ENCODE results near the gene HAGHL.
A peak's percentile ranks its signal among the peaks of the same experiment; 100 is the strongest.
"Not testable (repeated sequence)": the region's sequence is repeated elsewhere in the genome, so short reads cannot be mapped to it uniquely, and the experiment has no call there.

HAGHL gene

DNA sequence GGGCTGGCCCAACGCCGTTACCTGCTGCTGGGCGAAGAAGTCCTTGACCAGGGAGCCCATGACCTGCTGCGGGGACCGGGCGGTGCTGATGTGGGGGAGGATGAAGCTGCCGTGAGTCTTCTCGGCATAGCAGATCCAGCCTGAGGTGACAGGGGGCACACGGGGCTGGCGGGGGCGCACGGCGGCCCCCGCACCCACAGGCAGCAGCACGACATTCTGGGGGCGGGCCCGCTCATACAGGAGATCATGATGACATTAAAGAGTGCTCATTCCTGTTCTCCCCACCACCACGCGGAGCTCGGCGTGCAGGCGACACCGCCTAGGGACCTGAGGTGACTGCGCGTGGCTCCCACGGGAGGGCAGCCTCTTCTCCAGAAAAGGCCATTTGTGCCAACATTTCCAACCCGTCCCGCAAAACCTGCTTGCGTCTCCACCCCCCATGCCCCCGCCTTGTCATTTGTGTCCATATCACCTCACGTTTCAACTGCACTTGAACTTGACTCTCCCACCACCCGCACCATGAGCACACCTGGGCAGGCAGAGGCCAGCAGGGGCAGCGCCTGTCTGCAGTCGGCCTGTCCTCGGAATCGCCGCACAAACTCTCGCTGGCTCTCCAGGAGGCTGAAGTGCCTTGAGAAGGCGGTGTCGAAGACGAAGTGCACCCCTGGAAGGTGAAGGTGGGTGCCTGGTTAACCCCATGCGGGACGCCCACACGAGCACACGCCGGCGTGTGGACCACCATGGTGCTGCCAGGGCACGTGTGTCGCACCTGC is 7.5 kb downstream of the HAGHL start:
- no peak for FAIRE-seq
- DNase-seq (ENCODE audit: insufficient read length, low spot score): no peak
- no peak for TF ChIP-seq POLR2A (IDR thresholded peaks at IDR 0.05; ENCODE audit: low read depth, low read length)

DNA sequence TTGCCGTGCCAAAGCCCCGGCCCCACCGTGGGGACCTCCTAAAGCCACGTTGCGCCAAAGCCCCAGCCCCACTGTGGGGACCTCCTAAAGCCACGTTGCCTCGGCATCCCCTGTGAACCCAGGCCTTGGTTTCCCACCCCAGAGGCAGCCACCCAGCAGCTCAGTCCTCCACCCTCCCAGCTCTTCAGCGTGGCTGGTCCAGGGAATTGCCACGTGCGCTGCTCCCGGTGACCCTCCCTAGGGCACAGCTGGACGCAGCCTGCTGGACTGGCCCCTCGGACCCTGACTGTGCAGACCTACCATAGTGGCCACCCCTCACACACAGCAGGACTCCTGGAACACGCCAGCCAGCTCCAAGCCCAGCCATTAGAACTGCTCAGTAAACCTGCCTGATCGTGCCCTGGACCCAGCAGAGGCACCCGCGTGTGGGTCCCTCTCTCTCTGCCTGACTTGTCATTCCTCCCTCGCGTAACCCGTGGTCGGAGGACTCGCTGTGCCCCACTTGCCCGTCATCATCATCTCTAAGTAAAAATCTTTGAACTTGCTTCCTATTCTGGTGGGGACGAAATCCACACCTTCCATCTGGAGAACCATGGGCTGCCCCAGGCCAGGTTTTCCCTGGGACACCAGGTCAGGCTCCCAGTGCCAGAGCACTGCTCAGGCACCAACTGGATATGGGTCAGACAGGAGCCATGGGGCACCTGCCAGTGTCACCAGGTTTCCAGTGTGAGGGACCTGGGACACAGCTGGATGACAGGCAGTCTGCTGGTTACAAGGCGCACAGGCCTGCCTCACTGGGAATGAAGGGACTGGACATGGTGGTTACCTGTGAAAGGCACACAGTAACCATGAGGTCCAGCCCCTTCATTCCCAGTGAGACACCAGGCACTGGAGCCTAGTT is 8.3 kb downstream of the HAGHL start:
- no peak for DNase-seq (ENCODE audit: insufficient read length, low spot score)
- FAIRE-seq: no peak
- TF ChIP-seq POLR2A (IDR thresholded peaks at IDR 0.05; ENCODE audit: low read depth, low read length): no peak

DNA sequence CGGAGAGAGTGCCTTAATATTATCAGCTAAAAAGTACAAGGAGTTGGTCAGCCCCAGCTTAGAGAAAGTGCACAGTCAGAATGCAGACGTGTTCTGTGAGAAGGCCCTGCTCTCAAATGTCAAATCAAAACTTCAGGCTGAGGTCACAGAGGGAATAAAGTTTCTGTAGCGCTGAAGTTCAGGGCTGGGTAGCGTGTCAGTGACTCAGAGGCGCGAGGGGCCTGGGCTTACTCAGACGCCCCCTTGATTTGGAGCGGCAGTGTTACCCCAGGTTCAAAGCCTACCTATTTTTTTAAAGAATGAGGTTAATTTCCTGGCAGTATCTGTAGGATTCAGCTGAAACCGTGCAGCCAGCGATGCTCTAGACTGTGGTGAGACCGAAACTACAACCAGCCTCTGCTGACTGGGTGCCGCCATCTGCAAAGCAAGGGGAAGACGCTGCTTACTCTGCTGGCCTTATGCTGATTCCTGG is 9.1 kb downstream of the HAGHL start:
- no peak for TF ChIP-seq POLR2A (IDR thresholded peaks at IDR 0.05; ENCODE audit: low read depth, low read length)
- no peak for DNase-seq (ENCODE audit: insufficient read length, low spot score)
- FAIRE-seq: no peak

DNA sequence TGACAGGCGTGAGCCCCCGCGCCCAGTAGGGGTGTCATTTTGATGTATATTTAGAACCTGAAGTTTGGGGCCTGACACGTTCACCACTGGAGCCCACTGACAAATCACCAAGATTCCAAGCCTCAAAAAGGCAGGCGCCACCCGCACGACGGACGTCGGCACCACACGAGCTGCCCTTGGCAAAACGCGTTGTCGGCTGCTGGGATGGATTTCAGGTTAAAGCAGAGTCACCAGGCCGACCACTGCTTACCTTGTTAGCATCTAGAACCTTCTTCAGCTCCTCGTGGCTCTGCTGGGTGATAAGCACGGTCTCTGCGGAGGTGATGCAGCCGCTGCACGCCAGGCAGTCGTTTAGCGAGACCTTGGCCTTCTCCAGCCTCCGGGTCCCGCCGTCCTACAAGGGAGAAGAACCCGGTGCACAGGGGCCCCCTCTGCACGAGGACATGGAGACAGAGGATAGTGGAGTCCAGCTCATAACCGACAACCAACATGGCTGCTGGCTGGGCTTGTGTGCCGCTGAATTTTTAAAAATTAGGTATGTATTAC is 10.1 kb downstream of the HAGHL start:
- TF ChIP-seq POLR2A (IDR thresholded peaks at IDR 0.05; ENCODE audit: low read depth, low read length): no peak
- no peak for DNase-seq (ENCODE audit: insufficient read length, low spot score)
- no peak for FAIRE-seq

DNA sequence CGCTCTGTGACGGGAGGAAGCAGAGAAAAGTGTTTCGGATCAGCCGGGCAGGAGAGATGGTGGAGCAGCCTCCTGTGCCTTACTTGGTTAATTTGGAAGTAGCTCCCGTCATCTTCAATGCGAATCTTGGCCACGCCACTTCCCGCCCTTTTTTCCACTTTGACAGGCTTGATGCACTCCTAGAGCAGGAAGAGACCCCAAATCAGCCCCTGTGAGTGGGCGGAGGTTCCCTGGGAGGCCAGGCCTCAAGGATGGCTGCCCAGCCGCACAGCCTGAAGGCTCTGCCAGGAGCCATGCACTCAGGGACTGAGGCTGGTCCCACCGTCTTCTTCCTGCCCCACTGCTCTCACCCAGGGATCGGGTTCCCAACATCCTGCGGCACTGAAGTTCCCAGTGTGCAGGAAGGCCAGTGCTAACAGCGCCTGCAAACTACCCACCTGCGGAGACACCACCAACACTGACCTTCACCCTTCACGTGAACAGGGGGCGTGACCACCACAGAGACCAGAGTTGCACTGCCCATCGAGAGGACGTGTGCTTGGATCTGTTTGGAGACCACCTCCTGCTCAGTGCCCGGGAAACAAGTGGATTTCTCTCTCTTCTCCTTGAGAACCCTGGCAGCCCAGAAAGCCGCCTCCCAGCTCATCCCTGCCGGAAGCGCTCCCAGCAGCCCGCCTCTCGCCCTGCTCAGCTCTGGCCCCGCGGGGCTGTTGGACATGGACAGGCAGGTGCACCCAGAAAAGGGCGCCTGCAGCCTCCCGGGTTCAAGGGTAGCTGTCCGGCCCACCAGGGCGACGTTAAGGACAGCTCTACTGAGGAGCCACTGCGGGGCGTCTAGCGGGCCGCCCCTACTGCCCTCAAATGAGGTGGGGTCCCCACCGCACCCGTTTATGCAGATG is 12.9 kb downstream of the HAGHL start:
- TF ChIP-seq POLR2A (IDR thresholded peaks at IDR 0.05; ENCODE audit: low read depth, low read length): no peak
- DNase-seq (ENCODE audit: insufficient read length, low spot score) (no peak), FAIRE-seq (no peak)

DNA sequence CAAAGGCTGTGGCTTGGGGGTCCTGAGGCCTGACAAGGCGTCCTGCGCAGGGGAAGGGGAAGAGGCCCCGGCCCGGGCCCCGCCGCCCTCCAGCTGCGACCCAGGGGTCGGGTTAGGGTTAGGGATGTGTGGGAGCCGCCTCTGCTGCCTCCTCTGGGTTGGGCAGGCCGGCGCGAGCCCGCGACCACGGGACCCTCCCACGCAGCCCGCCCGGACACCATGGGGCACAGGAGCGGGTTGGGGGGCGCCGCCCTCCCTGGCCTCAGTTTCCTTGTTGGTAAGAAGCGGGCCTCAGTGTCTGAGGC is 13.5 kb downstream of the HAGHL start:
- DNase-seq (ENCODE audit: insufficient read length, low spot score) (no peak), FAIRE-seq (no peak)
- no peak for TF ChIP-seq POLR2A (IDR thresholded peaks at IDR 0.05; ENCODE audit: low read depth, low read length)

DNA sequence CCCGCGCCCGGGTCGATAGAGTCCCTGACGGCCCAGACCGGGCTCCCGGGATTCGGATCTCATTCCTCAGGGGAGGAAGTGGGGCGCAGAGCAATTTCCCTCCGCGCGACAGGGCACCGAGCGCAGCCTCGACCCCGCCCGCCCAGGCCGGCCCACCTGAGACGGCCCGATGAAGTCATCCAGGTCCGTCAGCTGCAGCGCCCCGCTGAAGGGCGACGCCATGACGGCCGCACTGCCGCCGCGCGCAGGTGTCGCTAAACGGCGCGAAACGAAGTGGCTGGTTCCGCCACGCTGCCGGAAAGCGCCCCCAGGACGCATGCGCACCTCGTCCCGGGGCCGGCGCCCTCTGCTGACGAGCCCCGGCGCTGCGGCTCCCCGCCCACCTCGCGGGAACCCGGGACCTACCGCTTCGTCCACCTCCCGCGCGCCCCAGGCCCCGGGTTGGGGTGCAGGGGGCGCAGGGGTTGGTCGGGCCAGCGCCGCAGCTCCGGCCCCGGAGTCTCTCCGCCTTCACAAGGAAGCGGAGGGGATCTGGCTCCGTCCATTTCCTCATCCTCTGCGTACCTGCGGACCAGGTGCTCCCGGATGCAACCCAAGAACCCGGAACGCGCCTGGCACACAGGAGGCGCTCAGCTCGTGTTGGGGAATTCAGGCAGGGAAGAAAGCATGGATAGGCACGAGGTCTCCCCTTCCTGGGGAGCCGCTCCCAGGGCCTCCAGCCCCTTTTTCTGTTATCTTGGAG is 14.0 kb downstream of the HAGHL start, which contains the start of gene CIAO3:
Gene CIAO3, minus strand, starts transcription at position 234 of the 742 bp plus-strand sequence. Its CDS starts 12 bp downstream, at position 222.
- DNase-seq (ENCODE audit: insufficient read length, low spot score): peak; percentile 93
- FAIRE-seq: no peak
- TF ChIP-seq POLR2A (IDR thresholded peaks at IDR 0.05; ENCODE audit: low read depth, low read length): peak; percentile 81

DNA sequence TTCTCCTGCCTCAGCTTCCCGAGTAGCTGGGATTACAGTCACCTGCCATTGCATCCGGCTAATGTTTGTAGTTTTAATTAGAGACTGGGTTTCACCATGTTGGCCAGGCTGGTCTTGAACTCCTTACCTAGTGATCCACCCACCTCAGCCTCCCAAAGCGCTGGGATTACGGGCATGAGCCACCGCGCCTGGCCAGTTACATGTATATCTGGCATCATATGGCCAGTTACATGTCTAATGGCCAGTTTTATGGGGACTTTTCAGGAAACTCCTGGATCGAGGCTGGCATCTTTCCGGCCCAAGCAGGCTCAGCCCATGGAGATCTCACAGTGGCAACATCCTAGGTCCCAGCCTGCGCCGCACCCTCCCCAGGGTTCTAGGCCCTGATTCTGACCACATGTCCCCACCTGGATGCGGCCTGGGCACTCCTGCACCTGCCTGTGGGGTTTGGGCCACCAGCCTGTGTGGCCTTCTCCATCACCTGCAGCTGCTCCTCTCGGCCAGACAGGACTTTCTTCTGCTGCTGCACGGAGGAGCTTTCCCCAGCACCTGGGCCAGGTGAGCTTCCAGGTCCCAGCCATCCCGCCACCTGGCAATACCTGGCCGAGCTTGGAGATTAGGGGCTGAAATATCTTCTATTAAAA is 15.2 kb downstream of the HAGHL start:
- no peak for TF ChIP-seq POLR2A (IDR thresholded peaks at IDR 0.05; ENCODE audit: low read depth, low read length)
- DNase-seq (ENCODE audit: insufficient read length, low spot score) (no peak), FAIRE-seq (no peak)

DNA sequence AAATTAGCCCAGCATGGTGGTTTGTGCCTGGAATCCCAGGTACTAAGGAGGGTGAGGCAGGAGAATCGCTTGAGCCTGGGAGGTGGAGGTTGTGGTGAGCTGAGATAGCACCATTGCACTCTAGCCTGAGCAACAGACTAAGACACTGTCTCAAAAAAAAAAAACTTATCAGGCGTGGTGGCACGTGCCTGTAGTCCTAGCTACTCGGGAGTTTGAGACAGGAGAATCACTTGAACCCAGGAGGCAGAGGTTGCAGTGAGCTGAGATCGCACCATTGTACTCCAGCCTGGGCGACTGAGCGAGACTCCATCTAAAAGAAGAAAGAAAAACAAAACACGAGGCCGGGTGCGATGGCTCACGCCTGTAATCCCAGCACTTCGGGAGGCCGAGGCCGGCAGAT is 16.0 kb downstream of the HAGHL start:
- not testable (repeated sequence) for DNase-seq (ENCODE audit: insufficient read length, low spot score); FAIRE-seq

DNA sequence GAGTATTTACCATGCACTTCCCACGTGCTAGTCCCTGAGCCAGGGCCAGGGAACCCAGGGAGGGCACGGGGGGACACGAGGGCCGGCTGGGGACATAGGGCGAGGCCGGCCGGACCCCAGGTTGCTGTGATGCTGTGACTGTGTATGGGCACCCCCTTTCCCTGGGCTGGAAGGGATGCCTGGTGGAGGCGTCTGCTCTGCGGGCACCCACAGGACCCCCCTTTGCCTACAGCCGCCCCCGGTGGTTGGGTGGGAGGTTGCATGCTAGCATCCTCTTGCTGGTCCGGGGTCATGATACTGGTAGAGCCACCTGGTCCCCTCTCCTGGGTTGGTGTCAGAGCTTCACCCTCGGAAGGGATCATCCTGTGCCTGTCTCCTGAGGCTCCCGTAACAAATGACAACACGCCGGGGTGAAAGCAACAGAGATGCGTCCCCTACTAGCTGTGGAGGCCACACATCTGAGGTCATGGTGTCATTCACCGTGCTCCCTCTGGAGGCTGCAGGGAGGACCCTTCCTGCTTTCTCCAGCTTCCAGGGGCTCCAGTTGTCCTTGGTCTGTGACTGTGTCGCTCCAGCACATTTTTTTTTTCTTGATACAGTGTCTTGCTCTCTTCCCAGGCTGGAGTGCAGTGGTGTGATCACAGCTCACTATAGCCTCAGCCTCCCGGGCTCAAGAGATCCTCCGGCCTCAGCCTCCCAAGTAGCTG is 17.0 kb downstream of the HAGHL start:
- no peak for FAIRE-seq
- TF ChIP-seq POLR2A (IDR thresholded peaks at IDR 0.05; ENCODE audit: low read depth, low read length): no peak
- no peak for DNase-seq (ENCODE audit: insufficient read length, low spot score)

DNA sequence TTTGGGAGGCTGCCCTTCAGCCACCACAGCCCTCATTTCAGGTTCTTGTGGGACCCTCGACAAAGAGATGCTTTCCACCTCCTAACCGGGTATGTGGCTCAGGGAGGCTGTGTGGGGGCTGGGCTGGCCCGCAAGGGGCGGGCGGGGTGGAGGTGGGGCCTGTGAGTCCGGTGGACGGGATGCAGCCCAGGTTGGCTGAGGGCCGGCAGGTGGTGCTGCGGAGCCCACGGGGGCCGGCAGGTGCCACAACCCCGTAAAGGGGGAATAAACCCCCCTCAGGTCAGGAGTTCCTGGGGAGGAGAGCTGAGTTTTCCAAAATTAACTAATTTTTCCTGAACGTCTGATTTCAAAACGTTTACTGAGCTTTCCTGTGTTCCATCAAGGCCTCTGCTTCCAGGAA is 18.8 kb downstream of the HAGHL start:
- DNase-seq (ENCODE audit: insufficient read length, low spot score) (no peak), FAIRE-seq (no peak)
- no peak for TF ChIP-seq POLR2A (IDR thresholded peaks at IDR 0.05; ENCODE audit: low read depth, low read length)

DNA sequence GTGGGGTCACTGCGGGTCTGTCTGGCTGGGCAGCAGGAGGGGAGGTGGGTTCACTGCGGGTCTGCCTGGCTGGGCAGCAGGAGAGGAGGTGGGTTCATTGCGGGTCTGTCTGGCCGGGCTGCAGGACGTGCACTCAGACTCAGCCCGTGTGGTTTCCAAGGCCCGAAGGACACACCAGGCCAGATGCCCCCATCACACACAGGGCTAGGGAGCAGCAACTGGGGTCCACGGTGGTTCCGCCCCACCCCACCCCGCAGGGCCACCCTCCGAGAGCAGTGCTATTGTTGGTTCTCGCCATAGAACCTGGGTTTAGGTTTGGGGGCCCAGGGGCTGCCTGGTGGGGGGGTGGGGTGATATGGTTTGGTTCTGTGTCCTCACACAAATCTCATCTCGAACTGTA is 19.7 kb downstream of the HAGHL start:
- FAIRE-seq (no peak), DNase-seq (ENCODE audit: insufficient read length, low spot score) (no peak)
- no peak for TF ChIP-seq POLR2A (IDR thresholded peaks at IDR 0.05; ENCODE audit: low read depth, low read length)

Measured in H54 (cell line).